ENCODE data around the gene SDK1. TPM values are rescaled to one million over a fixed set of nuclear protein-coding genes. Genes with fewer than 3 reads are reported as not detected.

Gene SDK1
- total and polyA plus RNA-seq, 2 donors (not counting 3 experiments of a cell fraction or from before 2014, with no cell fraction given) = 1.6 to 3.9 TPM

DNA sequence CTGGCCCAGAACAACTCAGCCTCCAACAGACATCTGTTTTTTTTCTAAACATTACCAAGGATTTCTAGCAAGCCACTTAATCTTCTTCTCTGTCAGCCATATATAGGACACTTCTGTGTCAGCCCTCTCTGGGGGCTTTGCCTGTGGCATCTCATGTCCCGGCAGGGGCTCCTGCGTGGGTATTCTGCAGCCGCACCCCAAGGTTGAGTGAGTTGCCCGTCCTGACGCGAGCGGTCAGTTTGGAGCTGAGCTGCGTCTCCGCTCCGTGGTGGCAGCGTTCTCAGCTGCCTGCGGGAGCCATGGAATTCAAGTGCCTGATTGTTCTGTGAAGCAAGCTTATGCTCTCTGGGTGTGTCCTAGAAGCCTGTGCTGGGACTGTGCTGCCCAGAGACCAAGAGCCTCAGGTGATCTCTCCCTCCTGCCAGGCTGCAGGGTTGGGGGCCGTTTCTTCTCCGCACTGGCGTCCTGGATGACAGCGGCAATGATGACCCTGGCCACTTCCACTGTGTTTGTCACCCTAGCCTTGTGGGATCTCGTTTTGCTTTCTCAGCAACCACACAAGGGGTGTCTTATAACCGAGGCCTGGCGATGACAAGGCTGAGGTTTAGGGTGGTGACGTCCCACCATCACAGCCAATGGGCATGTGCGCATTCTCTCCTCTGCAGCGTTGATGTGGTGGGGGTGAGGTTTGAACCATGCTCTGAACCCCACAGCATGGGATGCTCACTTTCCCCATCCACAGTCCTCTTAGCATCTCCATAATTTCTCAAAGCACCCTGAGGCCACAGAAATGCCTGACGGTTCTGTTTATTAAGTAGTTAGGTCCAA lies 768.4 kb downstream of the SDK1 start:
- DNase-seq (ENCODE audit: low read depth, low spot score) (no peak), FAIRE-seq (no peak)
- Histone ChIP-seq H3K27me3 (ENCODE audit: control insufficient read depth in 2 of 2, insufficient read depth in 2 of 2, low read length in 2 of 2) (no peaks in the 10 kb centered on the region), H3K27ac (ENCODE audit: insufficient read depth, low read depth, low read length) (no peak overlapping the region), H3K36me3 (ENCODE audit: control insufficient read depth in 2 of 2, extremely low read depth in 1 of 2, insufficient read depth in 2 of 2, low read length in 2 of 2) (no peaks in the 10 kb centered on the region), H2AFZ (ENCODE audit: low read depth, low read length) (no peak overlapping the region), H3K9me3 (replicated peaks; ENCODE audit: control insufficient read depth, insufficient read depth, low read length) (no peaks in the 10 kb centered on the region), H3K79me2 (ENCODE audit: control insufficient read depth, insufficient read depth, low read length) (no peaks in the 10 kb centered on the region), H3K9ac (replicated peaks; ENCODE audit: extremely low read depth, insufficient read depth, low read length) (no peak overlapping the region), H3K4me1 (ENCODE audit: control insufficient read depth, extremely low read depth, insufficient read depth, low read length) (no peaks in the 10 kb centered on the region), H3K4me3 (replicated peaks in 1 of 3; ENCODE audit: insufficient read depth in 1 of 3, low read depth in 1 of 3, low read length in 3 of 3) (no peak overlapping the region), H4K20me1 (replicated peaks; ENCODE audit: control insufficient read depth, extremely low read depth, insufficient read depth, low read length) (no peaks in the 10 kb centered on the region), H3K4me2 (ENCODE audit: insufficient read depth, low read length) (no peak overlapping the region), H3K9me1 (replicated peaks; ENCODE audit: control insufficient read depth, extremely low read depth, insufficient read depth, low read length) (no peaks in the 10 kb centered on the region)
- TF ChIP-seq GATA2 (IDR thresholded peaks at IDR 0.05; ENCODE audit: insufficient read depth, insufficient read length, low read depth, low read length) = no peak
- no peak for TF ChIP-seq EZH2 (IDR thresholded peaks at IDR 0.05; ENCODE audit: borderline replicate concordance, low read depth, low read length, severe bottlenecking)
- TF ChIP-seq, protein P1, sequence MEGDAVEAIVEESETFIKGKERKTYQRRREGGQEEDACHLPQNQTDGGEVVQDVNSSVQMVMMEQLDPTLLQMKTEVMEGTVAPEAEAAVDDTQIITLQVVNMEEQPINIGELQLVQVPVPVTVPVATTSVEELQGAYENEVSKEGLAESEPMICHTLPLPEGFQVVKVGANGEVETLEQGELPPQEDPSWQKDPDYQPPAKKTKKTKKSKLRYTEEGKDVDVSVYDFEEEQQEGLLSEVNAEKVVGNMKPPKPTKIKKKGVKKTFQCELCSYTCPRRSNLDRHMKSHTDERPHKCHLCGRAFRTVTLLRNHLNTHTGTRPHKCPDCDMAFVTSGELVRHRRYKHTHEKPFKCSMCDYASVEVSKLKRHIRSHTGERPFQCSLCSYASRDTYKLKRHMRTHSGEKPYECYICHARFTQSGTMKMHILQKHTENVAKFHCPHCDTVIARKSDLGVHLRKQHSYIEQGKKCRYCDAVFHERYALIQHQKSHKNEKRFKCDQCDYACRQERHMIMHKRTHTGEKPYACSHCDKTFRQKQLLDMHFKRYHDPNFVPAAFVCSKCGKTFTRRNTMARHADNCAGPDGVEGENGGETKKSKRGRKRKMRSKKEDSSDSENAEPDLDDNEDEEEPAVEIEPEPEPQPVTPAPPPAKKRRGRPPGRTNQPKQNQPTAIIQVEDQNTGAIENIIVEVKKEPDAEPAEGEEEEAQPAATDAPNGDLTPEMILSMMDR (IDR thresholded peaks at IDR 0.05; ENCODE audit: extremely low read depth in 1 of 2, insufficient read depth in 1 of 2, low read depth in 1 of 2, low read length in 2 of 2) = no peak
- TF ChIP-seq POLR2A (IDR thresholded peaks at IDR 0.05; ENCODE audit: low read depth, low read length) = no peak
- no peak for TF ChIP-seq POLR2AphosphoS5 (IDR thresholded peaks at IDR 0.05; ENCODE audit: insufficient read depth, low read depth, low read length)
- TF ChIP-seq FOS (IDR thresholded peaks at IDR 0.05; ENCODE audit: borderline replicate concordance, insufficient read depth, low read length) = no peak
- TF ChIP-seq MYC (IDR thresholded peaks at IDR 0.05; ENCODE audit: low read depth, low read length) = no peak
- no peak for TF ChIP-seq JUN (IDR thresholded peaks at IDR 0.05; ENCODE audit: borderline replicate concordance, insufficient read depth, insufficient read length, low read depth)
- TF ChIP-seq, protein P2, sequence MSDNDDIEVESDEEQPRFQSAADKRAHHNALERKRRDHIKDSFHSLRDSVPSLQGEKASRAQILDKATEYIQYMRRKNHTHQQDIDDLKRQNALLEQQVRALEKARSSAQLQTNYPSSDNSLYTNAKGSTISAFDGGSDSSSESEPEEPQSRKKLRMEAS (IDR thresholded peaks at IDR 0.05; ENCODE audit: insufficient read depth, insufficient read length) = no peak
- CTCF ChIA-PET = no interaction called here
- dilution Hi-C loops (cut with MboI; ENCODE audit: extremely low pct_ligation_motif_present, low sequenced_read_pairs) (no loop called here), intact Hi-C loops (cut with micrococcal nuclease) (no loop called here)
- POLR2A ChIA-PET = no interaction called here
- no TSS peak for BruUV-seq (replicated peaks)

Measured in endothelial cell of umbilical vein (primary cell).